Right lobe of liver (tissue), 4 donors: ENCODE results near the gene NOL11.

ENCODE experiments used
- POLR2A ChIP-seq: fragments of 450-650 bp; IDR thresholded peaks from one replicate; pipeline ENCODE4 v1.6.1; 2017; ENCODE audit warnings: antibody characterized with exemption, mild to moderate bottlenecking
- TF ChIP-seq, protein P1 (sequence below), 4 donors: fragments of 200-600 bp in 3 of 4; fragments of 450-650 bp in 1 of 4; IDR thresholded peaks; one replicate each; pipeline versions ENCODE4 v1.5.1 to v1.8.0; 2016 to 2022; ENCODE audit warnings: antibody characterized with exemption in 4 of 4, mild to moderate bottlenecking in 2 of 4
- donor health status: DM: no; HTN: no; CAD: no.
- donor health status: DM: no; HTN: no; CAD: no.
- donor health status: DM: no; HTN: yes; CAD: no.

DNA sequence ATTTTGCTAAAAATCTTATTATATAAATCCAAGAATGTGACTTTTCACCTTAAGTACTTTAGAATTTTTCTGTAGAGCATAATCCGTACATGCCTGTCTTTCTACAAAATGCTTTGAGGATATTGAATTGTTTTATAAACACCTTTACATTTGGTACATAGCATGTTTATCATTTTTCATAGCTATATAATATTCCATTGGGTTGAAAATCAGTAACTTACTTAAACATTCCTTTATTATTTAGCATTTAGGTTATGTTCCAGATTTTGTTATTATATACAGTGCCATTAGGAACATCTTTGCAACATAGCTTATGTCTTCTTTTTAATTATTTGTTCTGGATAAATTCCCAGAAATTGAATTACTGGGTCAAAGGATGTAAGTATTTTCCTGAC, 17.0 kb upstream of the NOL11 start:
- TF ChIP-seq, protein P1, sequence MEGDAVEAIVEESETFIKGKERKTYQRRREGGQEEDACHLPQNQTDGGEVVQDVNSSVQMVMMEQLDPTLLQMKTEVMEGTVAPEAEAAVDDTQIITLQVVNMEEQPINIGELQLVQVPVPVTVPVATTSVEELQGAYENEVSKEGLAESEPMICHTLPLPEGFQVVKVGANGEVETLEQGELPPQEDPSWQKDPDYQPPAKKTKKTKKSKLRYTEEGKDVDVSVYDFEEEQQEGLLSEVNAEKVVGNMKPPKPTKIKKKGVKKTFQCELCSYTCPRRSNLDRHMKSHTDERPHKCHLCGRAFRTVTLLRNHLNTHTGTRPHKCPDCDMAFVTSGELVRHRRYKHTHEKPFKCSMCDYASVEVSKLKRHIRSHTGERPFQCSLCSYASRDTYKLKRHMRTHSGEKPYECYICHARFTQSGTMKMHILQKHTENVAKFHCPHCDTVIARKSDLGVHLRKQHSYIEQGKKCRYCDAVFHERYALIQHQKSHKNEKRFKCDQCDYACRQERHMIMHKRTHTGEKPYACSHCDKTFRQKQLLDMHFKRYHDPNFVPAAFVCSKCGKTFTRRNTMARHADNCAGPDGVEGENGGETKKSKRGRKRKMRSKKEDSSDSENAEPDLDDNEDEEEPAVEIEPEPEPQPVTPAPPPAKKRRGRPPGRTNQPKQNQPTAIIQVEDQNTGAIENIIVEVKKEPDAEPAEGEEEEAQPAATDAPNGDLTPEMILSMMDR (IDR thresholded peaks at IDR 0.05): no peak
- no peak for TF ChIP-seq POLR2A
